Neural progenitor cell (in vitro differentiated cells): Measurements from ENCODE around the gene CKS1B.

Experiments
- CTCF ChIP-seq: fragments of 200-600 bp; sonication (generic); IDR thresholded peaks from 2 replicates; pipeline ENCODE4 v1.5.1; 2017; ENCODE audit warnings: antibody characterized with exemption, mild to moderate bottlenecking
- EZH2phosphoT487 ChIP-seq: fragments of 200-600 bp; sonication (generic); IDR thresholded peaks from 2 replicates; pipeline ENCODE4 v1.6.1; 2017; ENCODE audit warnings: antibody characterized with exemption

- TF ChIP-seq CTCF, result no peak
- TF ChIP-seq EZH2phosphoT487, result no peak
These were observed 19.2 kb downstream of the CKS1B start, which contains the start of gene LENEP for GRCh38 chr1:154993572-154994268.
